Neural progenitor cell (in vitro differentiated cells): ENCODE data around the gene NUDT22. TPM values are rescaled to one million over a fixed set of nuclear protein-coding genes. Genes with fewer than 3 reads are reported as not detected.
A peak's percentile ranks its signal among the peaks of the same experiment; 100 is the strongest.

ENCODE experiments used
- DNase-seq: peaks from one replicate; pipeline ENCODE4 v3.0.0-alpha.2; 2016; ENCODE audit warnings: low spot score
- H2AFZ ChIP-seq: fragments of 200-600 bp; sonication (generic); replicated peaks from 2 replicates; pipeline ENCODE4 v1.6.1; 2016; ENCODE audit warnings: antibody characterized with exemption
- H3F3A ChIP-seq: fragments of 200-600 bp; sonication (generic); 2 replicates; pipeline ENCODE4 v1.6.1; 2016; ENCODE audit warnings: antibody characterized with exemption, low read depth
- H3K27ac ChIP-seq: fragments of 200-600 bp; sonication (generic); 2 replicates; pipeline ENCODE4 v1.5.1; 2016; ENCODE audit warnings: mild to moderate bottlenecking
- H3K27me3 ChIP-seq: fragments of 200-600 bp; sonication (generic); 2 replicates; pipeline ENCODE4 v1.6.1; 2016; ENCODE audit warnings: mild to moderate bottlenecking, moderate library complexity
- H3K36me3 ChIP-seq: fragments of 200-600 bp; sonication (generic); 2 replicates; pipeline ENCODE4 v1.5.1; 2016
- H3K4me1 ChIP-seq: fragments of 200-600 bp; sonication (generic); 2 replicates; pipeline ENCODE4 v1.6.1; 2016; ENCODE audit warnings: mixed run types
- H3K4me2 ChIP-seq: fragments of 200-600 bp; sonication (generic); 2 replicates; pipeline ENCODE4 v1.6.1; 2016
- H3K4me3 ChIP-seq: fragments of 200-600 bp; sonication (generic); 2 replicates; pipeline ENCODE4 v1.5.1; 2016
- H3K79me2 ChIP-seq: fragments of 200-600 bp; sonication (generic); 2 replicates; pipeline ENCODE4 v1.6.1; 2016; ENCODE audit warnings: low read depth
- H3K9ac ChIP-seq: fragments of 200-600 bp; sonication (generic); 2 replicates; pipeline ENCODE4 v1.6.1; 2016
- H3K9me3 ChIP-seq: fragments of 200-600 bp; sonication (generic); 2 replicates; pipeline ENCODE4 v1.5.1; 2016; ENCODE audit warnings: low read depth
- H4K20me1 ChIP-seq: fragments of 200-600 bp; sonication (generic); 2 replicates; pipeline ENCODE4 v1.6.1; 2016; ENCODE audit warnings: low read depth
- H3K27ac Mint-ChIP-seq: 3 replicates; pipeline ENCODE4 v1.8.0; 2021; ENCODE audit warnings: mixed read lengths
- H3K27me3 Mint-ChIP-seq: 2 replicates; pipeline ENCODE4 v1.8.0; 2022; ENCODE audit warnings: low read depth, mild to moderate bottlenecking, inconsistent platforms, moderate library complexity, mixed read lengths; ENCODE audit not compliant: insufficient read depth
- H3K36me3 Mint-ChIP-seq: 3 replicates; pipeline ENCODE4 v1.8.0; 2021; ENCODE audit warnings: mixed read lengths
- H3K4me1 Mint-ChIP-seq: 3 replicates; pipeline ENCODE4 v1.8.0; 2021; ENCODE audit warnings: mixed read lengths
- H3K4me3 Mint-ChIP-seq: 3 replicates; pipeline ENCODE4 v1.8.0; 2021; ENCODE audit warnings: mild to moderate bottlenecking, moderate library complexity, mixed read lengths
- H3K9me3 Mint-ChIP-seq: 3 replicates; pipeline ENCODE4 v1.8.0; 2020; ENCODE audit warnings: mixed read lengths
- CTCF ChIP-seq: fragments of 200-600 bp; sonication (generic); IDR thresholded peaks from 2 replicates; pipeline ENCODE4 v1.5.1; 2017; ENCODE audit warnings: antibody characterized with exemption, mild to moderate bottlenecking
- EZH2 ChIP-seq: fragments of 200-600 bp; sonication (generic); IDR thresholded peaks from 2 replicates; pipeline ENCODE4 v1.6.1; 2017; ENCODE audit warnings: antibody characterized with exemption, mild to moderate bottlenecking, moderate library complexity
- EZH2phosphoT487 ChIP-seq: fragments of 200-600 bp; sonication (generic); IDR thresholded peaks from 2 replicates; pipeline ENCODE4 v1.6.1; 2017; ENCODE audit warnings: antibody characterized with exemption
- total RNA-seq: library from RNA; depleted of rRNA; stranded (reverse); fragments of >200 nt; gene quantifications from 2 replicates; pipeline ENCODE4 v1.2.3, GENCODE V29; 2015; ENCODE audit warnings: low replicate concordance

NUDT22 gene
- total RNA-seq, 1 donor from 2014 or later = 23.5 TPM

DNA sequence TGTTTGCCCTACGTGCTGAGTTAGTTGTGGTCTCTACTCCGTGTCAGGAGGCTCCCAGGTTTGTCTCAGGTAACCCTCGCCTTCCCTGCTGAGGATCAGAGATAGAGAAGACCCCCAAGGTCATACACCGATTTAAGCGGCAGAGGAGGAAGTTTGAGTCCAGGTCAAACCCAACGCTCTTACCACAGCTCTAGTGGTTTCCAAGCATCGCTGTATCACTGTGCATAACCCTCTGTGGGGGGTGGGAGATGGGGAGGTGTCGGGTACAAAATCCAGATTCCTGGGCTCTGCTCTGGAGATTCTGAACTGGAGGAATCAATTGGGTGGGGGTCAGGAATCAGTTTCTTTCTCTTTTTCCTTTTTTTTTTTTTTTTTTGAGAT is 4.9 kb downstream of the NUDT22 start:
- DNase-seq = no peak
- Histone ChIP-seq H3K4me3 (peak overlapping the region; percentile 67), H3K36me3 (no peaks in the 10 kb centered on the region), H3K27ac (no peak overlapping the region), H3F3A (peaks cover 43% of the 10 kb centered on the region), H3K4me1 (peaks cover 16% of the 10 kb centered on the region), H3K9me3 (no peaks in the 10 kb centered on the region), H4K20me1 (peaks cover 3% of the 10 kb centered on the region), H2AFZ (peak overlapping the region; percentile 29), H3K27me3 (peaks cover 47% of the 10 kb centered on the region), H3K79me2 (no peaks in the 10 kb centered on the region), H3K9ac (no peak overlapping the region), H3K4me2 (peak overlapping the region; percentile 95)
- no peaks in the 10 kb centered on the region for H3K36me3 Mint-ChIP-seq
- H3K4me1 Mint-ChIP-seq = peaks cover 32% of the 10 kb centered on the region
- peak overlapping the region; percentile 90 for H3K27ac Mint-ChIP-seq
- H3K27me3 Mint-ChIP-seq = peaks cover 14% of the 10 kb centered on the region
- peak overlapping the region; percentile 92 for H3K4me3 Mint-ChIP-seq
- TF ChIP-seq CTCF (no peak), EZH2phosphoT487 (no peak), EZH2 (no peak)
- H3K9me3 Mint-ChIP-seq = no peaks in the 10 kb centered on the region

GRCh38 chr11:64231546-64231945 is 5.5 kb downstream of the NUDT22 start:
- Mint-ChIP-seq H3K27ac (no peak overlapping the region), H3K4me1 (peaks cover 32% of the 10 kb centered on the region), H3K4me3 (peak overlapping the region; percentile 92), H3K9me3 (no peaks in the 10 kb centered on the region), H3K27me3 (peaks cover 14% of the 10 kb centered on the region), H3K36me3 (no peaks in the 10 kb centered on the region)
- peaks cover 47% of the 10 kb centered on the region for H3K27me3 ChIP-seq
- no peak overlapping the region for H2AFZ ChIP-seq
- no peak overlapping the region for H3K27ac ChIP-seq
- H4K20me1 ChIP-seq = peaks cover 3% of the 10 kb centered on the region
- no peak for DNase-seq
- no peaks in the 10 kb centered on the region for H3K79me2 ChIP-seq
- H3K4me2 ChIP-seq = peak overlapping the region; percentile 95
- peaks cover 14% of the 10 kb centered on the region for H3K4me1 ChIP-seq
- peaks cover 44% of the 10 kb centered on the region for H3F3A ChIP-seq
- TF ChIP-seq EZH2phosphoT487 (no peak), EZH2 (no peak), CTCF (no peak)
- no peak overlapping the region for H3K9ac ChIP-seq
- no peaks in the 10 kb centered on the region for H3K36me3 ChIP-seq
- H3K9me3 ChIP-seq = no peaks in the 10 kb centered on the region
- H3K4me3 ChIP-seq = no peak overlapping the region

DNA sequence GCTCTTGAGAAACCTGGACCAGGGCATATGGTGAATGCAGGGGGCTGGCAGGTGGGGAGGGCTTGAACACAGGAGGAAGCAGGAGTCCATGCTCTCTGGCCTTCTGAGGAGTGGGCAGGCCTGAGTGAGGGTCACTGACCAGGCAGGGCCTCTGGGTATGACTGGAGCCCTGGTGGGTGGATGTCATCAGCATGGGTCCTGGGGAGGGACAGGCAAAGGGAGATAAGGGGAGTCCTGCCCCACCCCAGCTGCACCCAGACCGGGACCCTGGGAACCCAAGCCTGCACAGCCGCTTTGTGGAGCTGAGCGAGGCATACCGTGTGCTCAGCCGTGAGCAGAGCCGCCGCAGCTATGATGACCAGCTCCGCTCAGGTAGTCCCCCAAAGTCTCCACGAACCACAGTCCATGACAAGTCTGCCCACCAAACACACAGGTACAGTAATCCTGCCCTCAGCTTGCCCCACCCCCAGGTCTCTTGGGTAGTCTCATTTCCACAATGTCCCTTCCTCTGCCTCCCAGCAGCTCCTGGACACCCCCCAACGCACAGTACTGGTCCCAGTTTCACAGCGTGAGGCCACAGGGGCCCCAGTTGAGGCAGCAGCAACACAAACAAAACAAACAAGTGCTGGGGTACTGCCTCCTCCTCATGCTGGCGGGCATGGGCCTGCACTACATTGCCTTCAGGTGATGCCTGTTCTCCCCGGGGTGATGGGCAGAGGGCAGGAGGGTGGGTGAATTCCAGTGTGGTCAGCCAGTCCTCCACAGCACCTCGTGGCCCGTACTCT is 6.3 kb downstream of the NUDT22 start:
- Mint-ChIP-seq H3K36me3 (no peaks in the 10 kb centered on the region), H3K4me3 (peak overlapping the region; percentile 92), H3K4me1 (peaks cover 25% of the 10 kb centered on the region), H3K27me3 (peaks cover 16% of the 10 kb centered on the region), H3K9me3 (no peaks in the 10 kb centered on the region), H3K27ac (no peak overlapping the region)
- Histone ChIP-seq H3K4me2 (no peak overlapping the region), H3K4me3 (no peak overlapping the region), H3K9ac (no peak overlapping the region), H2AFZ (no peak overlapping the region), H3K27ac (no peak overlapping the region), H3K4me1 (peaks cover 8% of the 10 kb centered on the region), H4K20me1 (peaks cover 3% of the 10 kb centered on the region), H3K36me3 (no peaks in the 10 kb centered on the region), H3K79me2 (no peaks in the 10 kb centered on the region), H3K27me3 (peaks cover 47% of the 10 kb centered on the region), H3K9me3 (no peaks in the 10 kb centered on the region), H3F3A (peaks cover 44% of the 10 kb centered on the region)
- no peak for TF ChIP-seq EZH2
- no peak for TF ChIP-seq EZH2phosphoT487
- no peak for TF ChIP-seq CTCF
- no peak for DNase-seq
